HG02610 (cell line): ENCODE data around the gene APOL6.
"Not testable (repeated sequence)": the region's sequence is repeated elsewhere in the genome, so short reads cannot be mapped to it uniquely, and the experiment has no call there.

ENCODE experiments used
- ATAC-seq: cut with Tn5 transposase; IDR thresholded peaks from one replicate; pipeline ENCODE4 v1.9.1; 2021; ENCODE audit warnings: mild to moderate bottlenecking, moderate library complexity; ENCODE audit not compliant: unreplicated experiment

APOL6 gene

DNA sequence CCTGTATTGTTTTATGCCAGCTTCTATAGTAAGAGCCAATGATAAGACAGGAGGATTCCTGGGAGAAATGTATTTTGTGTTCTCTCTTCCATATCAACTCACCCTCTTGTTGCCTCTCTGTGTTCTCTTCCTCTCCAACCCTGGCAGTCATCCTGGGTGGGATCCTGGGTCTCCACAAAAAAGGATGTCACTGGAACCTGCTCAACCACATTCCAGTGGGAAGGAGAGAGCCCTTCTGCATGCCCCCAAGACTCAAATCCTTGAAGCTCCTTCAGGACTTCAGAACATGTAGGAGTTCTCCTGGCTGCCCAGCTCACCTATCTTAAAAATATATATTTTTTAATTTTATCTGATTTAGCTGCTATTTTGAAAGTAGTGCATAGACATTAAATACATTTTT lies 26.1 kb downstream of the APOL6 start:
- no peak for ATAC-seq

- ATAC-seq = not testable (repeated sequence)
Measured at GRCh38 chr22:35676065-35676464, 27.8 kb downstream of the APOL6 start.

- ATAC-seq = no peak
Measured at GRCh38 chr22:35677460-35678187, 29.4 kb downstream of the APOL6 start.

DNA sequence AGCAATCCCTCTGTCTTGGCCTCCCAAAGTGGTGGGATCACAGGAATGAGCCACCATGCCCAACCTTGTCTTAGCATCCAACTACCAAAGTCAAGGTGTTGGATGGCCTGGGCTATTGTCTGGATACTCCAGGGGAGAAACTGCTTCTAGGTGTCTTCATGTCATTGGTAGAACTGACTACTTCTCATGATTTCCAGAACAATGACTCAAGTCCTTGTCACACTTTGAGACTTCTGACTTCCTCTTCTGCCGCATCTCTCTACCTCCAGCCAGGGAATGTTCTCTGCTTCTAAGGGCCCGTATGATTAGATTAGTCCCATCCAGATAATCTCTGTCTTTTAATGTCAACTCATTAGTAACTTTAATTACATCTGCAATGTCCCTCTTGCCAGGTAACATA lies 30.6 kb downstream of the APOL6 start:
- no peak for ATAC-seq

GRCh38 chr22:35679492-35679891 lies 31.2 kb downstream of the APOL6 start:
- ATAC-seq = not testable (repeated sequence)

- no peak for ATAC-seq
Measured at GRCh38 chr22:35681454-35682052, 33.3 kb downstream of the APOL6 start.

- ATAC-seq = no peak
Measured at GRCh38 chr22:35683560-35683959, 35.3 kb downstream of the APOL6 start.

DNA sequence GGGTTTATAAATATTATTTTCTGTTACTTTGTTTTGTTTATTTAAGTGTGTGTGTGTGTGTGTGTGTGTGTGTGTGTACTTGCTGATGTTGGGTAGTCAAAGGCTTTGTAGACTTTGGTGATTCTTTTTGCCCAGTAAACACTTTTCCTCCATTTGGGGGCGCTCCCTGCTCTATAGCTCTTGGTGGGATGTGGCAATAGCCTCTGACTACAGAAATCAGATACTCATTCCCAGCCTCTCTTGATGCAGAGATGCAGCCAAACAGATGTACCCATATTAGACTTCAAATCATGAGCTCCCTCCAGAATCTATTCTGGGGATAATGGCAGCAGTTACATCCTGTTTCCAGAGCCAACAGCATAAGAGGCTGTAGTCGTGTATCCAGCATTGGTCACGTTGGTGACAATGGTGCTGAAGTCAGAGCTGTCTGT lies 36.0 kb downstream of the APOL6 start:
- ATAC-seq = no peak

DNA sequence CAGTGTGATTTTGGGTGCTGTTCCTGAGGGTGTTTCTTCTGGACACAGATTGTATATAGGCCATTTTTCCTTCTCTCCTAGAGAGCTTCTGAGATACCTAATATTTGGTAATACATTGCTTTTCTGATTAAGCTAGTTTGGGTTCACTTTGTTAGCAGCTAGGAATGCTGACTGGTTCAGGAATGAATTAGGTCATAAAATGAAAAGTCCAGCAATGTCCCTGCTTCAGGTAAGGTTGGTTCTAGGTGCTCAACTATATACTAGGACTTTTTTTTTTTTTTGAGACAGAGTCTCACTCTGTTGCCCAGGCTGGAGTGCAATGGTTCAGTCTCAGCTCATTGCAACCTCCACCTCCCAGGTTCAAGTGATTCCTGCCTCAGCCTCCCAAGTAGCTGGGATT lies 36.5 kb downstream of the APOL6 start:
- ATAC-seq = no peak

DNA sequence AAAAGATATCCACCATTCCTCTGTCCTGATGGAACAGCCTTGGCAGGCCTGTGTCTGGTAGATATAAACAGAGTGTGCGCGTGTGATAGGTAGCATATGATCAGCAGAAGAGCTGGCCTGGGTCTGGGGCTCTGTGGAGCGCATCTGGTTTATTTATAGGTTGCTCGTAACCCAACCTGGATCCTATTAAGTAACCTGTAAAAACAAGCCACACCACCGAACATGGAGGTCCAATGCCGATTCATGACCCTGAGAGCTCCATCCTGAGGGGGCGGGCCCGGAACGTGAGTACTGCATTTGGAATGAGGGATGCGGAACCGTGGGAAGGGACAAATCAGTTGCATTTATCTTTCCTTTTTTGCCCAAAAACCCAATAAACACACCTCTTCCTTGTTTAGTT lies 37.5 kb downstream of the APOL6 start:
- ATAC-seq = no peak

DNA sequence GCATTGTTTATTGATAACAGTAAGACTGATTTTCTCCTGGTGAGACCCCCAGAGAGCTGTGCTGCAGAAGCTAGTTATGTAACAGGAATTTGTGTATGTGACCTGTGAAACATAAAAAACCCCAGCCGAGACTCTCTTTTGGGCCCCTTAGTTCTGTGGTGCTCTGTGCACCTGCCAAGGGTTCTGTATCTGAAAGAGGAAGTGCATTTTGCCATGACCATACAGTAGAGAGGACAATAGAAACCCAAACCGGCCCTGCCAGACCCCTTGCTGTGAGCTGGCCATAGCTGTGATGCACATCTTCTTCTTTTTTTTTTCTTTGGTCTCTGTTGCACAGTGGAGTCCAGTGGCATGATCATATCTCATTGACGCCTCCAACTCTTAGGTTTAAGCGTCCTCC lies 38.1 kb downstream of the APOL6 start:
- ATAC-seq = no peak

GRCh38 chr22:35687461-35687860 lies 39.2 kb downstream of the APOL6 start:
- no peak for ATAC-seq

- no peak for ATAC-seq
Measured at GRCh38 chr22:35688913-35689675, 40.8 kb downstream of the APOL6 start.

DNA sequence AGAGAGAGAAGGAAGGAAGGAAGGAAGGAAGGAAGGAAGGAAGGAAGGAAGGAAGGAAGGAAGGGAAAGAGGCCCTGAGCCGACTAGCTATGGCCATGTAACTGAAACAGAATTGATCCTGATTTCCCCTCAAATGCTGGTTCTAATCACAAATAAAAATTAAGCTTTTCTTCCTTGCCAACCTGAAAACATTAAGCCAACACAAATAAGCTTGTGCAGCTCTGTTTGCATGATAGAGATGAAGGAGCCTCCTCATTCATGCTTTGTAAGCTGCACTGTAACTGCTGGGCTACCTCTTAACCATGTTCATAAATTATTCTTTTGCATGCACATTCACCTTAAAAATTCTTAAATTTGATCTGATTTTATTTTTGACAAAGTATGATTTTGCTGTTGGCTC lies 41.8 kb downstream of the APOL6 start:
- no peak for ATAC-seq

DNA sequence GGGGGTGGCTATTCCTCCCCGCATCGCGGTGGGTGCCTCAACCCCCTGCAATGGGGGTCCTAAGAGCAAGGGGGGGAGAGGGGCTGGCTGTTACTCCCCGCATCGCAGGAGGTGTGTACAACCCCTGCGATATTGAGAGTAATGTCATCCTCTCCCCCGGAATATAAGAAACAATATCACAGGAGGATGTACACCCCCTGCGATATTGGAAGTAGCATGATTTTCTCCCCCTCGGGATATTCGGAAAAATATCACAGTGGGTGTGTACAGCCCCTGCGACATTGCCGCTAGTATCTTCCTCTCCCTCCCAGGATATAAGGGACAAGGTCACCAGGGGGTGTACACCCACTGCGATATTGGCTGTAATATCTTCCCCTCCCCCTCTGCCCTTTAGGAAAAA lies 47.0 kb downstream of the APOL6 start:
- ATAC-seq = no peak

DNA sequence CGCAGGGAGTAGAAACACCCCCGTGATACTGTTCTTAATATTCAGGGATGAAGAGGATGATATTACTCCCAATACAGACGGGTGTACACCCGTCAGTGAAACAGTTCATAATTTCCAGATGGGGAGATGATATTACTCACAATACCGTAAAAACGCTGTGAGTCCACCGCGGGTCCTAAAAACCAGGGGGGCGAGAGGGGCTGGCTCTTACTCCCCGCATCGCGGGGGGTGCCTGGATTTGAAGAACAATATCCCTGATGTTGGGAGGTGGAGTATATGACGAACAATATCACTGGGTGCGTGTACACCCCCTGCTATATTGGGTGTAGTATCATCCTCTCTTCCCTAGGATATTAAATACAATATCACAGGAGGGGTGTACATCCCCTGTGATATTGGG lies 48.9 kb downstream of the APOL6 start:
- ATAC-seq = no peak

DNA sequence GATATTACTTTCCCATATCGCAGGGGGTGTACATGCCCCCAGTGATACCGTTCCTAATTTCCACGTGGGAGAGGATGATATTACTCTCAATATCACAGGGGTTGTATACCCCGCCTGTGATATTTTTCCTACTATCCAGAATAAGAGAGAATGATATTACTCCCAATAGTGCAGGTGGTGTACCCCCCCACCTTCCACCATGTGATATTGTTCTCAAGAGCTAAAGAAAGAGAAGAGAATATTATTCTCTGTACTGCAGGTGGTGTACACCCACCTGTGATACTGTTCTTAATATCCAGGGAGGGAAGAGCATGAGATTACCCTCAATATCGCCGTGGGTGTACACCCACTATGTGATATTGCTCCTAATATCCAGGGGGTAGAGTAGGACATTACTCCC lies 51.6 kb downstream of the APOL6 start:
- not testable (repeated sequence) for ATAC-seq

GRCh38 chr22:35703861-35704584 lies 55.8 kb downstream of the APOL6 start:
- no peak for ATAC-seq

- no peak for ATAC-seq
Measured at GRCh38 chr22:35705141-35705540, 56.9 kb downstream of the APOL6 start.

DNA sequence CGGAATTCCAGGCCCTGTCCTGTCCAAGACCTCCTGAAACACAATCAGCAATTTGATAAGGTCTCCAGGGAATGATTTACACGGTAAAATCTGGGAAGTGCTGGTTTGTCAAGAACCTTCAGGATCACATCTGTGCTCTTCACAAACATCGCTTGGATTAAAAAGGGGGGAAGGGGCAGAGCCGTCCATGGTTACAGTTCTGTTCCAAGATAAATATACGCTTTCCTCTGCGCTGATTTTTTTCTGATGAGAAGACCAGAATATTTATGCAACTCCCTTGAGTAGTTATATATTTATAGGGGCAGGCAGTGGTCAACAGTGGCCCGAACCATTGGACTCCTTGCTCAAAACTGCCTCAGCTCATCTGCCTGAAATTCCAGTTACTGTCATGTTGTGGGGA lies 60.2 kb downstream of the APOL6 start:
- no peak for ATAC-seq

GRCh38 chr22:35708917-35709316 lies 60.7 kb downstream of the APOL6 start:
- ATAC-seq = no peak
